ENCODE data around the gene DELE1. TPM values are rescaled to one million over a fixed set of nuclear protein-coding genes. Genes with fewer than 3 reads are reported as not detected.

The DELE1 gene
- total RNA-seq, 1 experiment from 2014 or later: 67.6 TPM

- DNase-seq: no peak
- POLR2A ChIA-PET: no interaction called here
- BruUV-seq (replicated peaks): no TSS peak
Measured at GRCh38 chr5:141898448-141899049, 25.1 kb upstream of the DELE1 start.

DNA sequence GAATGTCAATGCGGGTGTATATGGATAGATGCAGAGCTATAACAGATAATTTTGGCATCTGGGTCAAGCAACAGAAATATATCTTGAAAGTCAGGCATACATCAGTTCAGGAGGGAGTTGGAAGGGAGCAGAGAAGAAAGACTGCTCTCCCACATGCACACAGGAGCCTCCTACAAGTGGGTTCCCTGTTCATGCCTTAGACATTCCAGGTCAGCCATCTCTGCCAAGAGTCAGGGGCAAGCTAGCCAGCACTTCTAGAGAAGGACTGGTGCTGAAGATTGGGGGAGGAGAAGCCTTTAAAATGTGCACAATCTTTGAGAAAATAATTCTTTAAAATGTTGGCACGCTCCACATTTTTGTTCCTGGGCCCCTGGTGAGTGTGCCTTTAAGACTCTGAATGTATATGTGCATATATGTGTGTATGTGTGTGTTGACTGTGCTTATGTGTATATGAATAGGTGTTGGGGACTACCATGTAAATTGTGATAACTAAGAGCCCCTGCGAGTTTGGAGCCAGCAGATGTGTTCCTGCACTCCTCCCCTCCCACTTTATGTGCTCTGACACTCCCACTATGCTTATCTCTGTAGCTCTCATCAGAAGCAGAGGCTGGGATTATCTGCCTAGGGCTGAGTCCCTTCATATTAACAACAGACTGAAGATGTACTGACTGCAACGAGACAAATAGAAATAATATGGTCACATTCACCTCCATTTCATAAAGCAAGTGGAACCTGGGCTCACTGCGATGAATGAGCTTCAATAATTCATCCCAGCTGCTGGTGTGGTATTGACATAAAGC lies 21.5 kb upstream of the DELE1 start:
- H3K9me3 Mint-ChIP-seq (ENCODE audit: unreplicated experiment): no peaks in the 10 kb centered on the region
- Histone ChIP-seq H3K27me3 (replicated peaks; ENCODE audit: control insufficient read depth, insufficient read depth, low read length) (peaks cover 2% of the 10 kb centered on the region), H3K4me1 (no peaks in the 10 kb centered on the region), H3K9me3 (peaks cover 4% of the 10 kb centered on the region; the same call in 1 of the 2 replicates), H3K4me3 (ENCODE audit: low read depth, low read length) (no peak overlapping the region), H3K36me3 (ENCODE audit: control insufficient read depth, insufficient read depth, low read length) (no peaks in the 10 kb centered on the region)
- CTCF ChIA-PET: no interaction called here
- POLR2A ChIA-PET: no interaction called here
- no peak for DNase-seq
- TF ChIP-seq CTCF (IDR thresholded peaks at IDR 0.05; ENCODE audit: insufficient read depth in 1 of 2, low read depth in 1 of 2, low read length in 1 of 2, severe bottlenecking in 1 of 2, unreplicated experiment in 1 of 2): no peak
- no peaks in the 10 kb centered on the region for H3K27me3 Mint-ChIP-seq (ENCODE audit: insufficient read depth, unreplicated experiment)
- no peaks in the 10 kb centered on the region for H3K36me3 Mint-ChIP-seq (ENCODE audit: insufficient read depth, unreplicated experiment)
- no peak overlapping the region for H3K27ac Mint-ChIP-seq (ENCODE audit: unreplicated experiment)
- BruUV-seq (replicated peaks): no TSS peak
- H3K4me1 Mint-ChIP-seq (ENCODE audit: low read depth, unreplicated experiment): no peaks in the 10 kb centered on the region
- no peak overlapping the region for H3K4me3 Mint-ChIP-seq (ENCODE audit: unreplicated experiment)
- intact Hi-C loops (cut with micrococcal nuclease; ENCODE audit: unreplicated experiment): no loop called here

More at GRCh38 chr5:141898448-141899049, 25.1 kb upstream of the DELE1 start:
- no peak overlapping the region for H3K4me3 Mint-ChIP-seq (ENCODE audit: unreplicated experiment)
- Histone ChIP-seq H3K36me3 (ENCODE audit: control insufficient read depth, insufficient read depth, low read length) (no peaks in the 10 kb centered on the region), H3K9me3 (no peaks in the 10 kb centered on the region), H3K4me3 (ENCODE audit: low read depth, low read length) (no peak overlapping the region), H3K4me1 (no peaks in the 10 kb centered on the region), H3K27me3 (replicated peaks; ENCODE audit: control insufficient read depth, insufficient read depth, low read length) (no peaks in the 10 kb centered on the region)
- H3K4me1 Mint-ChIP-seq (ENCODE audit: low read depth, unreplicated experiment): no peaks in the 10 kb centered on the region
- no peak for TF ChIP-seq CTCF (IDR thresholded peaks at IDR 0.05; ENCODE audit: insufficient read depth in 1 of 2, low read depth in 1 of 2, low read length in 1 of 2, severe bottlenecking in 1 of 2, unreplicated experiment in 1 of 2)
- H3K27ac Mint-ChIP-seq (ENCODE audit: unreplicated experiment): no peak overlapping the region
- H3K9me3 Mint-ChIP-seq (ENCODE audit: unreplicated experiment): no peaks in the 10 kb centered on the region
- intact Hi-C loops (cut with micrococcal nuclease; ENCODE audit: unreplicated experiment): no loop called here
- no peaks in the 10 kb centered on the region for H3K36me3 Mint-ChIP-seq (ENCODE audit: insufficient read depth, unreplicated experiment)
- CTCF ChIA-PET: no interaction called here
- H3K27me3 Mint-ChIP-seq (ENCODE audit: insufficient read depth, unreplicated experiment): no peaks in the 10 kb centered on the region

DNA sequence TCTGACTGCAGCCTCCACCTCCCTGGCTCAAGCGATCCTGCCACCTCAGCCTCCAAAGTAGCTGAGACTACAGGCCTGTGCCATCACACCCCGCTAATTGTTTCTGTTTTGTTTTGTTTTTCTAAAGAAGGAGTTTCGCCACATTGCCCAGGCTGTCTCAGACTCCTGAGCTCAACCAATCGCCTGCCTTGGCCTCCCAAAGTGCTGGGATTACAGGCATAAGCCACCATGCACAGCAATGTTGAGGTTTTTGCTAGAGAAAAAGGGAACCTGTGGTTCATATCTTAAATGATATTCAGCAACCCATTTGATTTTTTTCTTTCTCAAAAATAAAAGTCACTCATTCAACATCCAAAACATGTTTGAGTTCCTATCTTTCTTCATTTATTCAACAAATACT lies 20.4 kb upstream of the DELE1 start:
- intact Hi-C loops (cut with micrococcal nuclease; ENCODE audit: unreplicated experiment): no loop called here
- CTCF ChIA-PET: no interaction called here
- Histone ChIP-seq H3K4me1 (no peaks in the 10 kb centered on the region), H3K9me3 (peaks cover 4% of the 10 kb centered on the region; the same call in 1 of the 2 replicates), H3K4me3 (ENCODE audit: low read depth, low read length) (no peak overlapping the region), H3K36me3 (ENCODE audit: control insufficient read depth, insufficient read depth, low read length) (no peaks in the 10 kb centered on the region), H3K27me3 (replicated peaks; ENCODE audit: control insufficient read depth, insufficient read depth, low read length) (peaks cover 2% of the 10 kb centered on the region)
- no peaks in the 10 kb centered on the region for H3K4me1 Mint-ChIP-seq (ENCODE audit: low read depth, unreplicated experiment)
- no peak for DNase-seq
- POLR2A ChIA-PET: no interaction called here
- no peaks in the 10 kb centered on the region for H3K36me3 Mint-ChIP-seq (ENCODE audit: insufficient read depth, unreplicated experiment)
- no peaks in the 10 kb centered on the region for H3K27me3 Mint-ChIP-seq (ENCODE audit: insufficient read depth, unreplicated experiment)
- H3K4me3 Mint-ChIP-seq (ENCODE audit: unreplicated experiment): no peak overlapping the region
- TF ChIP-seq CTCF (IDR thresholded peaks at IDR 0.05; ENCODE audit: insufficient read depth in 1 of 2, low read depth in 1 of 2, low read length in 1 of 2, severe bottlenecking in 1 of 2, unreplicated experiment in 1 of 2): no peak
- H3K9me3 Mint-ChIP-seq (ENCODE audit: unreplicated experiment): no peaks in the 10 kb centered on the region
- BruUV-seq (replicated peaks): no TSS peak
- no peak overlapping the region for H3K27ac Mint-ChIP-seq (ENCODE audit: unreplicated experiment)
